GM21723 (cell line): ENCODE measurements around the gene FYB1.

Experiments used
- ATAC-seq: cut with Tn5 transposase; IDR thresholded peaks from one replicate; pipeline ENCODE4 v1.9.1; 2021; ENCODE audit warnings: mild to moderate bottlenecking, moderate library complexity; ENCODE audit not compliant: unreplicated experiment

FYB1 gene

GRCh38 chr5:39132128-39132447 is 87.3 kb downstream of the FYB1 start:
- no peak for ATAC-seq

GRCh38 chr5:39131210-39132127 is 87.9 kb downstream of the FYB1 start:
- ATAC-seq, result no peak

GRCh38 chr5:39130716-39131115 is 88.6 kb downstream of the FYB1 start:
- ATAC-seq, result no peak

- no peak for ATAC-seq
Measured at GRCh38 chr5:39121922-39122321, 97.4 kb downstream of the FYB1 start.

- no peak for ATAC-seq
Measured at GRCh38 chr5:39121315-39121714, 98.0 kb downstream of the FYB1 start.

- no peak for ATAC-seq
Measured at GRCh38 chr5:39120052-39120420, 99.3 kb downstream of the FYB1 start.

- ATAC-seq, result no peak
Measured at GRCh38 chr5:39119404-39120051, 99.8 kb downstream of the FYB1 start.

- no peak for ATAC-seq
Measured at GRCh38 chr5:39118638-39119037, 100.7 kb downstream of the FYB1 start.

- no peak for ATAC-seq
Measured at GRCh38 chr5:39117401-39117800, 102.0 kb downstream of the FYB1 start.

- ATAC-seq, result no peak
Measured at GRCh38 chr5:39116344-39117170, 102.8 kb downstream of the FYB1 start.

- no peak for ATAC-seq
Measured at GRCh38 chr5:39115644-39116343, 103.6 kb downstream of the FYB1 start.

GRCh38 chr5:39114155-39114554 is 105.2 kb downstream of the FYB1 start:
- no peak for ATAC-seq

GRCh38 chr5:39113354-39113953 is 105.9 kb downstream of the FYB1 start:
- no peak for ATAC-seq

GRCh38 chr5:39109606-39110005 is 109.8 kb downstream of the FYB1 start:
- no peak for ATAC-seq

- no peak for ATAC-seq
Measured at GRCh38 chr5:39108987-39109386, 110.4 kb downstream of the FYB1 start.

GRCh38 chr5:39107350-39107749 is 112.0 kb downstream of the FYB1 start:
- no peak for ATAC-seq

GRCh38 chr5:39106322-39106721 is 113.0 kb downstream of the FYB1 start:
- no peak for ATAC-seq

GRCh38 chr5:39104221-39104620 is 115.1 kb downstream of the FYB1 start:
- ATAC-seq, result no peak

GRCh38 chr5:39102684-39103155 is 116.6 kb downstream of the FYB1 start:
- ATAC-seq, result no peak

- no peak for ATAC-seq
Measured at GRCh38 chr5:39100851-39101396, 118.4 kb downstream of the FYB1 start.
